Keratinocyte (primary cell): ENCODE measurements around the gene PTGS2. TPM values are rescaled to one million over a fixed set of nuclear protein-coding genes. Genes with fewer than 3 reads are reported as not detected.

Experiments
- DNase-seq: peaks from one replicate; pipeline ENCODE4 v3.0.0-alpha.2; 2011; ENCODE audit warnings: low read depth, missing footprints, low spot score
- FAIRE-seq: peaks from 2 replicates; lab custom pipeline; 2011; peaks lifted over from hg19 to GRCh38; lab: Jason Lieb, UNC
- H2AFZ ChIP-seq: 2 replicates; pipeline ENCODE4 v1.6.0; 2012; ENCODE audit warnings: low read length, control low read depth, inconsistent platforms; ENCODE audit not compliant: control insufficient read depth
- H3K27ac ChIP-seq: 2 replicates; pipeline ENCODE4 v1.5.1; 2011; ENCODE audit warnings: low read length; ENCODE audit not compliant: control insufficient read depth, insufficient read depth
- H3K27me3 ChIP-seq: 3 replicates; pipeline ENCODE4 v1.6.0; 2011; ENCODE audit warnings: low read length; ENCODE audit not compliant: control insufficient read depth, insufficient read depth; ENCODE audit errors: extremely low read depth
- H3K36me3 ChIP-seq, 2 experiments: 2 replicates in 1 of 2; 3 replicates in 1 of 2; pipeline ENCODE4 v1.5.1; 2011; ENCODE audit warnings: low read length in 2 of 2, mild to moderate bottlenecking in 1 of 2; ENCODE audit not compliant: control insufficient read depth in 2 of 2, insufficient read depth in 2 of 2; ENCODE audit errors: extremely low read depth in 1 of 2
- H3K4me1 ChIP-seq: 3 replicates; pipeline ENCODE4 v1.5.1; 2011; ENCODE audit warnings: low read length; ENCODE audit not compliant: control insufficient read depth, insufficient read depth; ENCODE audit errors: extremely low read depth
- H3K4me2 ChIP-seq: 3 replicates; pipeline ENCODE4 v1.6.0; 2011; ENCODE audit warnings: low read depth, low read length; ENCODE audit not compliant: control insufficient read depth, insufficient read depth; ENCODE audit errors: extremely low read depth
- H3K4me3 ChIP-seq, 3 experiments: fragments of 200-600 bp in 1 of 3; sonication (generic) in 1 of 3; 2 replicates in 2 of 3; 3 replicates in 1 of 3; pipeline ENCODE4 v1.5.1; 2011 to 2016; ENCODE audit warnings: low read length in 3 of 3, mild to moderate bottlenecking in 3 of 3, control low read depth in 2 of 3, inconsistent platforms in 1 of 3, low read depth in 1 of 3, mixed read lengths in 1 of 3, mixed run types in 1 of 3, moderate library complexity in 1 of 3; ENCODE audit not compliant: control insufficient read depth in 2 of 3, insufficient read depth in 2 of 3; ENCODE audit errors: extremely low read depth in 1 of 3
- H3K79me2 ChIP-seq: 2 replicates; pipeline ENCODE4 v1.6.0; 2012; ENCODE audit warnings: low read length; ENCODE audit not compliant: control insufficient read depth, insufficient read depth
- H3K9ac ChIP-seq: 3 replicates; pipeline ENCODE4 v1.6.0; 2011; ENCODE audit warnings: low read length; ENCODE audit not compliant: control insufficient read depth, insufficient read depth; ENCODE audit errors: extremely low read depth
- H3K9me1 ChIP-seq: 3 replicates; pipeline ENCODE4 v1.6.0; 2011; ENCODE audit warnings: low read length; ENCODE audit not compliant: control insufficient read depth, insufficient read depth; ENCODE audit errors: extremely low read depth
- H3K9me3 ChIP-seq: 2 replicates; pipeline ENCODE4 v1.5.1; 2012; ENCODE audit warnings: low read depth, low read length; ENCODE audit not compliant: control insufficient read depth
- H4K20me1 ChIP-seq: 3 replicates; pipeline ENCODE4 v1.6.0; 2011; ENCODE audit warnings: low read length; ENCODE audit not compliant: control insufficient read depth, insufficient read depth; ENCODE audit errors: extremely low read depth
- CTCF ChIP-seq, 3 experiments: IDR thresholded peaks in 1 of 3; conservative IDR thresholded peaks in 1 of 3; optimal IDR thresholded peaks in 1 of 3; 2 replicates in 2 of 3; 3 replicates in 1 of 3; pipeline versions ENCODE3 to v1.5.1; 2011; ENCODE audit warnings: low read length in 3 of 3, mild to moderate bottlenecking in 3 of 3, moderate library complexity in 2 of 3, control low read depth in 1 of 3, inconsistent platforms in 1 of 3; ENCODE audit not compliant: insufficient read depth in 2 of 3; ENCODE audit errors: extremely low read depth in 1 of 3
- EZH2 ChIP-seq: IDR thresholded peaks from one replicate; pipeline ENCODE4 v1.6.1; 2012; ENCODE audit warnings: inconsistent platforms, mild to moderate bottlenecking, low read length, moderate library complexity
- dilution Hi-C: fragments of 300-500 bp; cut with MboI; formaldehyde crosslinking; loops from one replicate; pipeline ENCODE4 v1.7.0; 2020; ENCODE audit warnings: low sequenced_read_pairs; ENCODE audit not compliant: extremely low pct_ligation_motif_present
- polyA plus RNA-seq, 5 experiments: library from polyadenylated mRNA; depleted of rRNA in 3 of 5; stranded (reverse) in 3 of 5; stranded (forward) in 1 of 5; unstranded in 1 of 5; fragments of >200 nt; gene quantifications; 1 replicate in 1 of 5; 2 replicates in 3 of 5; 3 replicates in 1 of 5; pipeline versions ENCODE4 v1.2.1 to v1.2.3, GENCODE V29; 2011 to 2012; ENCODE audit warnings: missing spikeins in 2 of 5, low read depth in 1 of 5, low replicate concordance in 1 of 5

The PTGS2 gene
- polyA plus RNA-seq, 1 donor (not counting 4 experiments of a cell fraction or from before 2014, with no cell fraction given) = 117 TPM

DNA sequence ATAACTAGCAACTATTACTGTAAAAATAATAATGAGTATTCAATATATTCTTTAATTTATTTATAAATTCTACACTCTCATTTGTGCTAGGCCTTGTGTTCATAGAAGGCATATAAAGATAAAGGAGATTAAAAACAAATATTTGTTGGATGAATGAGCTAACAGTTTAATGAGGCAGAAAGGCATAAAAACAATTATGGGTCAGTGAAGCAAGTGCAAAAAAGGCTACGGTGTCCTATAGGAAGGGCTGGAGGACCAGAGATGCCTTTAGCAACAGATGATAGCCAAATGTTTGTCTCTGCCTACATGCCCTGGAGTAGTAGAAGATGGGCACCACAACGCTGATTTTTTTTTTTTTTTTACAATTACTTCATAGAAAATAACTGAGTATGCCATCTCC lies 45.7 kb downstream of the PTGS2 start:
- Histone ChIP-seq H3K4me3 (no peak overlapping the region), H3K4me1 (peaks cover 11% of the 10 kb centered on the region), H3K27ac (no peak overlapping the region), H4K20me1 (no peaks in the 10 kb centered on the region), H3K27me3 (no peaks in the 10 kb centered on the region), H3K36me3 (no peaks in the 10 kb centered on the region), H3K4me2 (no peak overlapping the region), H3K9me1 (no peaks in the 10 kb centered on the region), H3K79me2 (no peaks in the 10 kb centered on the region), H2AFZ (no peak overlapping the region), H3K9me3 (no peaks in the 10 kb centered on the region), H3K9ac (no peak overlapping the region)
- DNase-seq = no peak
- dilution Hi-C loops = no loop called here
- TF ChIP-seq EZH2 = no peak
- no peak for TF ChIP-seq CTCF (optimal IDR thresholded peaks at IDR 0.05 in 1 of 3, IDR thresholded peaks at IDR 0.05 in 1 of 3, conservative IDR thresholded peaks at IDR 0.05 in 1 of 3; ENCODE audit: extremely low read depth in 1 of 3, insufficient read depth in 2 of 3, low read length in 3 of 3)
- FAIRE-seq = no peak

DNA sequence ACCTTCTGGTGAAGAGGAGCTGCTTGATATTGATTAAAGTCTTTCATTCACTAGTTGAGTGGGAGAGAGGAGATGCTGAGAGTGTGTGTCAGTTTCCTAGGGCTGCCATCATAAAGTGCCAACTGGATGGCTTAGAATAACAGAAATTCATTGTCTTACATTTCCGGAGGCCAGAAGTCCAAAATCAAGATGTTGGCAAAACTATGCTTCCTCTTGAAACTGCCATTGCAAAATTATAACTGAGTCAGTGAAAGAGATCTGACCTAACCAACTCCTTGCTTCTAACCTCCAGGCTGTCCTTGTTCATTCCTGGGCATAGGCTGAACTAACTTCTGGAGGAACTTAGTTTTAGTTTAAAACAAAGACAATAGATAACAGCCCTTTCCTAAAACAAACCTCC lies 47.1 kb downstream of the PTGS2 start:
- Histone ChIP-seq H3K27me3 (no peaks in the 10 kb centered on the region), H3K79me2 (no peaks in the 10 kb centered on the region), H4K20me1 (no peaks in the 10 kb centered on the region), H3K4me2 (no peak overlapping the region), H3K9me1 (no peaks in the 10 kb centered on the region), H3K4me3 (no peak overlapping the region), H3K9ac (no peak overlapping the region), H3K4me1 (peaks cover 11% of the 10 kb centered on the region), H3K27ac (no peak overlapping the region), H3K9me3 (no peaks in the 10 kb centered on the region), H2AFZ (no peak overlapping the region), H3K36me3 (no peaks in the 10 kb centered on the region)
- TF ChIP-seq CTCF (optimal IDR thresholded peaks at IDR 0.05 in 1 of 3, IDR thresholded peaks at IDR 0.05 in 1 of 3, conservative IDR thresholded peaks at IDR 0.05 in 1 of 3; ENCODE audit: extremely low read depth in 1 of 3, insufficient read depth in 2 of 3, low read length in 3 of 3) = no peak
- no peak for TF ChIP-seq EZH2
- dilution Hi-C loops = no loop called here
- no peak for DNase-seq
- FAIRE-seq = no peak
